K562 (cell line): ENCODE results near the gene STUB1. TPM values are rescaled to one million over a fixed set of nuclear protein-coding genes. Genes with fewer than 3 reads are reported as not detected.

Experiments used
- ELF4 ChIP-seq: fragments of 450-650 bp; formaldehyde crosslinking; IDR thresholded peaks from 2 replicates; pipeline ENCODE4 v1.4.0; 2022; ENCODE audit warnings: missing genetic modification characterization
- ETS1 ChIP-seq: conservative IDR thresholded peaks from 2 replicates; pipeline ENCODE4 v1.6.1; 2011; ENCODE audit warnings: low read depth, mild to moderate bottlenecking, low read length; ENCODE audit not compliant: control insufficient read depth
- HMG20A ChIP-seq: fragments of 450-650 bp; formaldehyde crosslinking; conservative IDR thresholded peaks from 2 replicates; pipeline ENCODE4 v1.4.0; 2020; ENCODE audit warnings: mild to moderate bottlenecking, mixed read lengths
- KAT2B ChIP-seq: IDR thresholded peaks from one replicate; pipeline ENCODE4 v1.6.1; 2012; ENCODE audit warnings: low read depth, mild to moderate bottlenecking, control low read depth, inconsistent platforms, low read length, moderate library complexity
- NCOA6 ChIP-seq: fragments of 450-650 bp; IDR thresholded peaks from 2 replicates; pipeline ENCODE4 v1.6.1; 2017; ENCODE audit warnings: mild to moderate bottlenecking
- NELFE ChIP-seq: IDR thresholded peaks from 2 replicates; pipeline ENCODE4 v1.6.1; 2011; ENCODE audit warnings: mild to moderate bottlenecking; ENCODE audit not compliant: insufficient read depth, insufficient read length
- TBL1XR1 ChIP-seq, 2 experiments: IDR thresholded peaks; 2 replicates each; pipeline ENCODE4 v1.6.1; 2012; ENCODE audit warnings: improper control_type of control experiment in 2 of 2, low read length in 2 of 2, mild to moderate bottlenecking in 1 of 2
- ZNF121 ChIP-seq: sonication (generic); formaldehyde crosslinking; conservative IDR thresholded peaks from 2 replicates; pipeline ENCODE4 v1.8.0; 2022; ENCODE audit warnings: missing genetic modification reagents
- ZNF395 ChIP-seq: fragments of 200-800 bp; sonication (Bioruptor generic); IDR thresholded peaks from 2 replicates; pipeline ENCODE4 v1.6.1; 2017; ENCODE audit warnings: missing genetic modification characterization, missing compliant biosample characterization
- ZNF75A ChIP-seq: fragments of 450-650 bp; formaldehyde crosslinking; IDR thresholded peaks from 2 replicates; pipeline ENCODE4 v1.4.0; 2020; ENCODE audit warnings: mild to moderate bottlenecking
- ZZZ3 ChIP-seq: fragments of 450-650 bp; IDR thresholded peaks from 2 replicates; pipeline ENCODE4 v1.6.1; 2016; ENCODE audit warnings: antibody characterized with exemption, mild to moderate bottlenecking, moderate library complexity
- polyA plus RNA-seq, 8 experiments: library from polyadenylated mRNA; depleted of rRNA in 4 of 8; stranded (reverse) in 5 of 8; unstranded in 3 of 8; fragments of >200 nt; fragmentation: Nextera tagmentation in 2 of 8; fragmentation: Illumina TruSeq in 1 of 8; extraction: Ambion mirVana in 2 of 8; extraction: Trizol in 1 of 8; gene quantifications; 2 replicates each; pipeline versions ENCODE4 v1.2.1 to v1.2.3, GENCODE V29; 2011 to 2014; ENCODE audit warnings: inconsistent platforms in 1 of 8, missing spikeins in 1 of 8
- total RNA-seq, 7 experiments: library from RNA; depleted of rRNA in 6 of 7; stranded (reverse); fragments of >200 nt in 6 of 7; fragmentation: Illumina TruSeq in 2 of 7; extraction: Trizol in 2 of 7; gene quantifications; 2 replicates each; pipeline versions ENCODE4 v1.2.1 to v1.2.3, GENCODE V29; 2011 to 2021; ENCODE audit warnings: low replicate concordance in 1 of 7
- TF ChIP-seq, protein P1 (sequence below), 2 experiments: fragments of 450-650 bp; formaldehyde crosslinking in 1 of 2; IDR thresholded peaks; 2 replicates each; pipeline versions ENCODE4 v1.4.0 to v1.6.1; 2014 to 2020; ENCODE audit warnings: mild to moderate bottlenecking in 2 of 2, borderline replicate concordance in 1 of 2, low read depth in 1 of 2
- TF ChIP-seq, protein P2 (sequence below): sonication (generic); formaldehyde crosslinking; IDR thresholded peaks from 2 replicates; pipeline ENCODE4 v1.8.0; 2022; ENCODE audit warnings: mild to moderate bottlenecking, missing genetic modification reagents

The STUB1 gene
- total and polyA plus RNA-seq, 9 of the 15 experiments (the other 6 are each of a cell fraction or from before 2014, with no cell fraction given) = 10.6 to 251 (median 152) TPM

- TF ChIP-seq, protein P1, sequence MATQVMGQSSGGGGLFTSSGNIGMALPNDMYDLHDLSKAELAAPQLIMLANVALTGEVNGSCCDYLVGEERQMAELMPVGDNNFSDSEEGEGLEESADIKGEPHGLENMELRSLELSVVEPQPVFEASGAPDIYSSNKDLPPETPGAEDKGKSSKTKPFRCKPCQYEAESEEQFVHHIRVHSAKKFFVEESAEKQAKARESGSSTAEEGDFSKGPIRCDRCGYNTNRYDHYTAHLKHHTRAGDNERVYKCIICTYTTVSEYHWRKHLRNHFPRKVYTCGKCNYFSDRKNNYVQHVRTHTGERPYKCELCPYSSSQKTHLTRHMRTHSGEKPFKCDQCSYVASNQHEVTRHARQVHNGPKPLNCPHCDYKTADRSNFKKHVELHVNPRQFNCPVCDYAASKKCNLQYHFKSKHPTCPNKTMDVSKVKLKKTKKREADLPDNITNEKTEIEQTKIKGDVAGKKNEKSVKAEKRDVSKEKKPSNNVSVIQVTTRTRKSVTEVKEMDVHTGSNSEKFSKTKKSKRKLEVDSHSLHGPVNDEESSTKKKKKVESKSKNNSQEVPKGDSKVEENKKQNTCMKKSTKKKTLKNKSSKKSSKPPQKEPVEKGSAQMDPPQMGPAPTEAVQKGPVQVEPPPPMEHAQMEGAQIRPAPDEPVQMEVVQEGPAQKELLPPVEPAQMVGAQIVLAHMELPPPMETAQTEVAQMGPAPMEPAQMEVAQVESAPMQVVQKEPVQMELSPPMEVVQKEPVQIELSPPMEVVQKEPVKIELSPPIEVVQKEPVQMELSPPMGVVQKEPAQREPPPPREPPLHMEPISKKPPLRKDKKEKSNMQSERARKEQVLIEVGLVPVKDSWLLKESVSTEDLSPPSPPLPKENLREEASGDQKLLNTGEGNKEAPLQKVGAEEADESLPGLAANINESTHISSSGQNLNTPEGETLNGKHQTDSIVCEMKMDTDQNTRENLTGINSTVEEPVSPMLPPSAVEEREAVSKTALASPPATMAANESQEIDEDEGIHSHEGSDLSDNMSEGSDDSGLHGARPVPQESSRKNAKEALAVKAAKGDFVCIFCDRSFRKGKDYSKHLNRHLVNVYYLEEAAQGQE (IDR thresholded peaks at IDR 0.05; ENCODE audit: borderline replicate concordance) = peak; percentile 43
- TF ChIP-seq, protein P1 (CRISPR knock-in tag; IDR thresholded peaks at IDR 0.05; ENCODE audit: low read depth) = no peak
- TF ChIP-seq ZNF395 (CRISPR knock-in tag) (0 out of 2 replicates have a peak, but pooled peaks have one; percentile 18), ZZZ3 (no peak), ZNF121 (CRISPR knock-in tag) (no peak), KAT2B (no peak), NELFE (no peak), NCOA6 (no peak), ELF4 (CRISPR knock-in tag) (no peak), HMG20A (no peak), ZNF75A (CRISPR knock-in tag) (no peak), ETS1 (0 out of 2 replicates have a peak, but pooled peaks have one; percentile 51), TBL1XR1 (IDR thresholded peaks at IDR 0.05; ENCODE audit: low read length in 2 of 2) (no peak)
- TF ChIP-seq, protein P2, sequence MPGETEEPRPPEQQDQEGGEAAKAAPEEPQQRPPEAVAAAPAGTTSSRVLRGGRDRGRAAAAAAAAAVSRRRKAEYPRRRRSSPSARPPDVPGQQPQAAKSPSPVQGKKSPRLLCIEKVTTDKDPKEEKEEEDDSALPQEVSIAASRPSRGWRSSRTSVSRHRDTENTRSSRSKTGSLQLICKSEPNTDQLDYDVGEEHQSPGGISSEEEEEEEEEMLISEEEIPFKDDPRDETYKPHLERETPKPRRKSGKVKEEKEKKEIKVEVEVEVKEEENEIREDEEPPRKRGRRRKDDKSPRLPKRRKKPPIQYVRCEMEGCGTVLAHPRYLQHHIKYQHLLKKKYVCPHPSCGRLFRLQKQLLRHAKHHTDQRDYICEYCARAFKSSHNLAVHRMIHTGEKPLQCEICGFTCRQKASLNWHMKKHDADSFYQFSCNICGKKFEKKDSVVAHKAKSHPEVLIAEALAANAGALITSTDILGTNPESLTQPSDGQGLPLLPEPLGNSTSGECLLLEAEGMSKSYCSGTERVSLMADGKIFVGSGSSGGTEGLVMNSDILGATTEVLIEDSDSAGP (CRISPR knock-in tag) = peak; percentile 92
These were observed 38.7 kb upstream of the STUB1 start, which contains the start of gene MCRIP2 (continued) for GRCh38 chr16:641326-642188.
